PC-9 (cell line): Measurements from ENCODE around the gene RPS15. TPM values are rescaled to one million over a fixed set of nuclear protein-coding genes. Genes with fewer than 3 reads are reported as not detected.

Source experiments
- BruUV-seq: library from RNA; stranded (reverse); fragments of 400-500 nt; replicated peaks from 2 replicates; lab custom pipeline; 2021; lab: Mats Ljungman, UMichigan
- CTCF ChIA-PET: fragments of 300-600 bp; sonication (Branson Sonifier 250); formaldehyde crosslinking; loops from one replicate; lab custom pipeline; 2022; ENCODE audit warnings: antibody characterized with exemption; lab: Charles Lee
- POLR2A ChIA-PET: fragments of 300-600 bp; sonication (Branson Sonifier 250); formaldehyde crosslinking; loops from one replicate; lab custom pipeline; 2022; ENCODE audit warnings: antibody characterized with exemption; ENCODE audit not compliant: unreplicated experiment; lab: Charles Lee
- DNase-seq, 2 experiments: peaks; one replicate each; pipeline versions ENCODE4 v3.0.0 to v3.0.0-alpha.2; 2015 to 2022; ENCODE audit warnings: mixed read lengths in 1 of 2
- H2AFZ ChIP-seq: fragments of 200-600 bp; sonication (generic); 2 replicates; pipeline ENCODE4 v1.8.1; 2017; ENCODE audit warnings: antibody characterized with exemption
- H3F3A ChIP-seq: fragments of 200-600 bp; sonication (generic); 2 replicates; pipeline ENCODE4 v1.8.1; 2017; ENCODE audit warnings: antibody characterized with exemption, mild to moderate bottlenecking, low read depth; ENCODE audit not compliant: insufficient read depth
- H3K27ac ChIP-seq: fragments of 200-600 bp; sonication (generic); 2 replicates; pipeline ENCODE4 v1.6.1; 2016; ENCODE audit warnings: mixed run types
- H3K27me3 ChIP-seq: fragments of 200-600 bp; sonication (generic); 2 replicates; pipeline ENCODE4 v1.6.1; 2016; ENCODE audit warnings: low read depth, mixed run types; ENCODE audit not compliant: insufficient read depth
- H3K36me3 ChIP-seq: fragments of 200-600 bp; sonication (generic); 2 replicates; pipeline ENCODE4 v1.6.1; 2016; ENCODE audit warnings: low read depth, mixed run types
- H3K4me1 ChIP-seq: fragments of 200-600 bp; sonication (generic); replicated peaks from 2 replicates; pipeline ENCODE4 v1.6.1; 2016; ENCODE audit warnings: mixed run types; ENCODE audit not compliant: insufficient read depth
- H3K4me2 ChIP-seq: fragments of 200-600 bp; sonication (generic); 2 replicates; pipeline ENCODE4 v1.6.1; 2017; ENCODE audit warnings: mixed run types
- H3K4me3 ChIP-seq: fragments of 200-600 bp; sonication (generic); 2 replicates; pipeline ENCODE4 v1.6.1; 2016; ENCODE audit warnings: mixed run types
- H3K79me2 ChIP-seq: fragments of 200-600 bp; sonication (generic); 2 replicates; pipeline ENCODE4 v1.6.1; 2017; ENCODE audit warnings: low read depth, mixed run types
- H3K9me2 ChIP-seq: fragments of 200-600 bp; sonication (generic); 2 replicates; pipeline ENCODE4 v1.8.1; 2017; ENCODE audit warnings: mild to moderate bottlenecking; ENCODE audit not compliant: insufficient read depth
- H3K9me3 ChIP-seq: fragments of 200-600 bp; sonication (generic); 2 replicates; pipeline ENCODE4 v1.8.1; 2016; ENCODE audit warnings: low read depth; ENCODE audit not compliant: insufficient read depth
- H4K20me1 ChIP-seq: fragments of 200-600 bp; sonication (generic); 2 replicates; pipeline ENCODE4 v1.8.1; 2017; ENCODE audit not compliant: insufficient read depth
- CTCF ChIP-seq: fragments of 200-600 bp; sonication (generic); conservative IDR thresholded peaks from 2 replicates; pipeline ENCODE4 v1.6.1; 2017; ENCODE audit warnings: mixed run types, antibody characterized with exemption, mild to moderate bottlenecking, moderate library complexity
- EZH2 ChIP-seq: fragments of 200-600 bp; sonication (generic); IDR thresholded peaks from 2 replicates; pipeline ENCODE4 v1.8.0; 2017; ENCODE audit warnings: antibody characterized with exemption, low read depth
- intact Hi-C: fragments of 100-400 bp; cut with micrococcal nuclease; formaldehyde crosslinking; loops from one replicate; pipeline ENCODE4 v1.10.0; 2022; ENCODE audit not compliant: unreplicated experiment
- total RNA-seq: library from RNA; stranded (reverse); gene quantifications from 2 replicates; pipeline ENCODE4 v1.2.3, GENCODE V29; 2021

RPS15 gene
- total RNA-seq, 1 experiment from 2014 or later = 967 TPM

GRCh38 chr19:1408300-1409203 is 29.6 kb upstream of the RPS15 start:
- peaks cover 29% of the 10 kb centered on the region for H3K4me1 ChIP-seq
- peaks cover 58% of the 10 kb centered on the region for H3K79me2 ChIP-seq
- no peaks in the 10 kb centered on the region for H3K36me3 ChIP-seq
- no peak overlapping the region for H2AFZ ChIP-seq
- no peaks in the 10 kb centered on the region for H3K27me3 ChIP-seq
- H3K4me3 ChIP-seq = peak overlapping the region; percentile 81
- no peaks in the 10 kb centered on the region for H3K9me3 ChIP-seq
- TSS peak; percentile 54 for BruUV-seq
- peaks cover 15% of the 10 kb centered on the region for H3F3A ChIP-seq
- TF ChIP-seq EZH2 = no peak
- TF ChIP-seq CTCF = no peak
- peak overlapping the region; percentile 92 for H3K4me2 ChIP-seq
- peaks cover 43% of the 10 kb centered on the region for H4K20me1 ChIP-seq
- peak in 1 of 2 experiments; percentile 20 for DNase-seq
- CTCF ChIA-PET = no interaction called here
- peak overlapping the region; percentile 72 for H3K27ac ChIP-seq
- no peaks in the 10 kb centered on the region for H3K9me2 ChIP-seq
- intact Hi-C loops = loop anchor here (1.0 to 5.0 kb wide), 2 partner anchors 30 to 49 kb away; partner anchors contain the start of gene RPS15
- POLR2A ChIA-PET = no interaction called here

GRCh38 chr19:1409204-1410005 is 28.8 kb upstream of the RPS15 start:
- BruUV-seq = no TSS peak
- Histone ChIP-seq H3K4me3 (peak overlapping the region; percentile 81), H3K4me2 (peak overlapping the region; percentile 92), H3K9me2 (no peaks in the 10 kb centered on the region), H2AFZ (no peak overlapping the region), H3K27ac (0 out of 2 replicates have a peak overlapping the region, but pooled peaks have one; percentile 72), H3K27me3 (no peaks in the 10 kb centered on the region), H3K79me2 (peaks cover 66% of the 10 kb centered on the region), H4K20me1 (peaks cover 51% of the 10 kb centered on the region), H3K9me3 (no peaks in the 10 kb centered on the region), H3K4me1 (peaks cover 35% of the 10 kb centered on the region), H3K36me3 (no peaks in the 10 kb centered on the region), H3F3A (peaks cover 24% of the 10 kb centered on the region)
- no peak for TF ChIP-seq EZH2
- no peak for TF ChIP-seq CTCF
- POLR2A ChIA-PET = no interaction called here
- DNase-seq = no peak
- intact Hi-C loops = loop anchor here (5.0 kb wide), 1 partner anchor 48 kb away; no protein-coding TSS in a partner anchor
- CTCF ChIA-PET = no interaction called here

GRCh38 chr19:1410136-1410786 is 27.9 kb upstream of the RPS15 start:
- H3F3A ChIP-seq = peaks cover 31% of the 10 kb centered on the region
- TF ChIP-seq EZH2 (no peak), CTCF (no peak)
- DNase-seq = no peak
- no peak overlapping the region for H2AFZ ChIP-seq
- CTCF ChIA-PET = no interaction called here
- no peak overlapping the region for H3K4me3 ChIP-seq
- peaks cover 67% of the 10 kb centered on the region for H3K79me2 ChIP-seq
- H3K9me2 ChIP-seq = no peaks in the 10 kb centered on the region
- H3K4me2 ChIP-seq = peak overlapping the region; percentile 92; the same call in 1 of the 2 replicates
- POLR2A ChIA-PET = no interaction called here
- peaks cover 44% of the 10 kb centered on the region for H3K4me1 ChIP-seq
- peaks cover 52% of the 10 kb centered on the region for H4K20me1 ChIP-seq
- no peaks in the 10 kb centered on the region for H3K27me3 ChIP-seq
- intact Hi-C loops = no loop called here
- BruUV-seq = no TSS peak
- H3K36me3 ChIP-seq = no peaks in the 10 kb centered on the region
- no peaks in the 10 kb centered on the region for H3K9me3 ChIP-seq
- H3K27ac ChIP-seq = no peak overlapping the region
